GM18858 (cell line): ENCODE results near the gene TNNT2.

Source experiments
- ATAC-seq: cut with Tn5 transposase; IDR thresholded peaks from one replicate; pipeline ENCODE4 v1.9.1; 2021; ENCODE audit not compliant: unreplicated experiment

Gene TNNT2

DNA sequence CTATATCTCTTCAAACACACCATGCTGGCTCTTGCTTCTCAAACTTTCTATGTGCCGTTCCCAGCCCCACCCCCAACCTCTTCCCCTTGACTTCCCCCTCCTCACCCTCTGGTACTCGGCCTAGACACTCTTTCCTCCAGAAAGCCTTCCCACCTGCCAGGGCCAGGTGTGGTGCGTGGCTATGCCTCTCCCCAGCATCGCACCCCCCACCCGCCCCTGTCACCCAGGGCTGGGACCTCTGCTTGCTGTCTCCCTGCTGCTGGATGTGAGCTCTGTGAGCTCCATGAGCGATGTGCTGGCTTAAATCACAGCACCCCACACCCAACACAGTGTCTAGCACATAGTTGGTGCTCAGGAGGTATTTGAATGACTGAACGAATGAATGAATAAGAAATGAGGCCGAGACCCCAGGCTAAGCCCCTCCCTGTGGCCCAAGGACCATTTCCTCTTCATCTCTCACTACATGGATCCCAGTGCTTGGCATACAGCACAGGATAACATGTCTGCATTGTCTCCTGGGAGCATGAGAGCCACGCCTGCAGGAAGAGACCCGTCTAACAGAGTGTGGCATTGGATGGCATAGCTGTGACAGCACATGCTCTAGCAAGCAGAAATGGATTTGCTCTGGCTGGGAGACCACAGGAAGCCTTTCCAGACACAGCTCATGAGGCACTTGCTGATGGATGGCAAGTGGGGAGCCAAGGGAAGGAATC, 19.7 kb downstream of the TNNT2 start:
- no peak for ATAC-seq

DNA sequence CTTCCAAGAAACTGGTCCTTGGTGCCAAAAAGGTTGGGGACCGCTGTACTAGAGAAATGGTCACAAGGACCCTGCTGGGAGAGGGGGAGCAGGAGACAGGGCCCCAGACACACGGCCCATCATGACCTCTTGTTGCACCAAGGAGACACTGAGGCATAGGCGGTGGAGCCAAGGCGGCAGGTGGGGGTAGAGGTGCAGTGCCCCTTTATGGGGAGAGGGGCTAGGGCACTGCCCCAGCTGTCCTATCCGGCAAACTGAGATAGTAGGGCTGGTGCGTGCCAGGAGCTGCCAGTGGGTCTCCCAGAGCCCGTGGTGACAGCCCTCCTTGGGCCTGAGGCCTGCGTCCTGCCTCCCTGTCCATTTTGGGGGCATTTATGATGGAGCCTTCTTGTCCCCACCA, 20.3 kb downstream of the TNNT2 start:
- no peak for ATAC-seq

DNA sequence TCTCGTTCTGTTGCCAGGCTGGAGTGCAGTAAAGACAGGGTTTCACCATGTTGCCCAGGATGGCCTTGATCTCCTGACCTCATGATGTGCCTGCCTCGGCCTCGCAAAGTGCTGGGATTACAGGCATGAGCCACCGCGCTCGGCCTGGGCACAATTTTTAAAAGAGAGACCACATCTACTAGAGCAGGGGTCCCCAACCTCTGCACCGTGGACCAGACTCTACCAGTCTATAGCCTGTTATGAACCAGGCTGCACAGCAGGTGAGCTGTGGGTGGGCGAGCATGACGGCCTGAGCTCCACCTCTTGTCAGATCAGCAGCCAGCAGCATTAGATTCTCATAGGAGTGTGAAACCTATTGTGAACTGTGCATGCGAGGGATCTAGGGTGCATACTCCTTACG, 20.8 kb downstream of the TNNT2 start:
- no peak for ATAC-seq

DNA sequence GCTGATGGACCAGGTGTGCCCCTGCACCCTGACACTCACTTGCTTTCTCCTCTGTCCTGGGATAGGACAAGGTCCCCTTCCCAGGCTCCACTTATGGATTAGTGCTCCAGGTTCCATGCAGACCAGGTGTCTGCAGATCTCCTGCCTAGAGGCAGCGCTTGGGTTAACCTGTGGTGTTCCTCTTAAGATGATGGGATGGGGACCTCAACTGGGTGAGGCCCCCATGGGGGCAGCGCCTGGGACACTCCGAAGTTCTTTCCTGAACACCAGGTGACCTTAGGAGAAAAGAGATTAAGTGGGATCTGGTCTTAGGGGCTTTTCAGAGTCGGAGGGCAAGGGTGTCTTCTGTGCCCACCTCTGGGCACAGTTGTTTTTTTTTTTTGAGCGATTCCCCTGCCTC, 21.2 kb downstream of the TNNT2 start:
- no peak for ATAC-seq

DNA sequence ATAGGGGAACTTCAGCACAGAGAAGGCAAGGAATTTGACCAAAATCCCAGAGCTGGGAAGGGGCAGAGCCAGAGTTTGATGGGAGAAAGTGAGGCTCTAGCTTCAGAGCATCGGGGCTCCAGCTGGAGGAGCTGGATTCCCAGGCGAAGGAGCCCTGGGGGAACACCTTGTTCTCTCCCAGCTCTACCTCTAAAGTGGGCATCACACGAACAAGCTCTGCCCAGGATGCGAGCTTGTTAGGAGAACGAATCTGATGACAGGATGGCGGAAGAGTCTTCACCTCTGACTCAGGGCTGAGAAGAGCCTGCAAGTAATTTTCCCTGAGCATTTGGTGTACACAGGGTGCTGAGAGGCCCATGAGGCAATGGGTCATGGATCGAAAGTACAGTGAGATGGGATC, 22.0 kb downstream of the TNNT2 start:
- no peak for ATAC-seq

DNA sequence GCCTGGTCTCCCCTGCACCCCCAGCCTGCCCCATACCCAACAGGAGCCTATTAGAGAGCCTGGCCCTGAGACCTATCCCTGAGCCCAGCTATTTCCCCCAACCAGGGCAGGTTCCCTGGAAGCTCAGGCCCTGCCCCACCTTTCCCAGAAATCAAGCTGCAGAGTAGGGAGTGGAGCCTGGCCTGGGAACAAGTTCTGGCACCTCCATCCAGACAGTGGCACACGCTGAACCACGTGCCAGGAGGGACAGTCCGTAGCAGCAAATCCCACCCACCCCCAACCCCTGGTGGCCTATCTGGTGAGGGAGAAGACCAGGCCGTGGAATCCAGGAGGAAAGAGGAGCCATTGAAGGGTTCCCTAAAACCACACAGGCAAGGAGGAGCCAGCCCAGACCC, 22.6 kb downstream of the TNNT2 start:
- ATAC-seq: no peak

DNA sequence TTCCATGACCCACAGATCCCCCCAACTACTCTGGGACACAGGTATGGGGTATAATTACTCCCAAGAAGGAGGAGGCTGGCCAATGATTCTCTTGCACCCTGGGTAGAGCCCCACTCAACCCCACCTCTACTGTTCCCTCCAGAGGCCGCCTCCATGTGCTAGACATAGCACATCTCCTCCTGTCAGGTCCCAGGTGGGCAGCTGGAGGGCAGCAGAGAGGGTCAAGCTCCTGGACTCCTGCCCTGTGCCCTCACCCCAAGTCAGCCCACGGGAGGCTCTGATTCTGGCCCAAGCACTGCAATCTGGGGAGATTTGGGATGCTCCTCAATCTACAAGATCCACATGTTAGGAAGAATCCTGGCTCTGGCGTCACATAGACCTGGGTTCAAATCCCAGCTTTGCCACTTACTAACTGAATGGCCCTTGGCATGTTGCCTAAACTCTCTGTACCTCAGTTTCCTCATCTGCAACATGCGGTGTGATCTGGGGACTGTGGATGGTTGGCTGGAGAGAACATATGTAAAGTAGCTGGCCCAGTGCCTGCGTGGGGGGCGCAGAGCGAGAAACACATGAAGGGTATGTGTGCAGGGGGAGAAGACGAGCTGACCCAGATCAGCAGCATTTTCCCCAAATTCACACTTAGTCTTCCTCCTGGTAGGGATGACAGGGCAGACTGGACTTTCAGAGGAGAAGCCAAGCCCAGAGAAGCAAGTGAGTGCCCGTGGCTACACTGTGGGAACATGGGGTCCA, 23.2 kb downstream of the TNNT2 start:
- no peak for ATAC-seq

DNA sequence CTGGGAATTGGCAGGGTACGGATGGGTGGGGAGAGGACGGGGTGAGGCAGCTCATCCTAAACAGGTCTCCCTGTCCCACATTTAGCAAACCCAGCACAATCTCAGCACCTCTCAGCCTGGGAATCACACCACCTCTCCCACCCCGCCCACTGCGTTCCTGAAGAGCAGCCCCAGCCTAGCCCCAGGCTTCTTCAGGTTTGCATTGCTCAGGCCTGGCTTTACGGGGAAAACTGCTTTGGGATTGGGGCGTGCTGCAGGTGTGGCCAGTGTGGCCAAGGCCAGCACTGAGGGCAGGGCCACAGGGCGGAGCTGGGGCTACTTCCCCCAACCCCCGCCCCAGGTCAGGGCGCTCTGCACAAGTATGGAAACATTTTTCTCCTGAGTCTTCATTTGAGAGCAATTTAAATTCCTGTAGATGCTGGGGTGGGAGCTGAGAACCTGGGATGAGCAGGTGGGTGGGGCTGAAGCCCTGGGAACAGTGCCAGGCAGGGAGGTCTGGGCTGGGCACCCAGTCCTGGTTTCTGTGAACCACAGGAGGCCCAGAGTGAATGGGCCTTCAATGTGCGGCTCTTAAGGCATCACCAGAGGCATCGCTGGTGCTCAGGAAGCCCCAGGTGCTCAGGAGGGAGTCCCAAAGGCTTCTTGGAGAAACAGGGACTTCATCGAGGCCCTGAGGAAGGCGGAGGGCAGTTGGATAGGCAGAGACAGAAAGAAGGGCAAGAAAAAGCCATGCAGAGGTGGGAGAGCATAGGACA, 24.1 kb downstream of the TNNT2 start:
- ATAC-seq: no peak

DNA sequence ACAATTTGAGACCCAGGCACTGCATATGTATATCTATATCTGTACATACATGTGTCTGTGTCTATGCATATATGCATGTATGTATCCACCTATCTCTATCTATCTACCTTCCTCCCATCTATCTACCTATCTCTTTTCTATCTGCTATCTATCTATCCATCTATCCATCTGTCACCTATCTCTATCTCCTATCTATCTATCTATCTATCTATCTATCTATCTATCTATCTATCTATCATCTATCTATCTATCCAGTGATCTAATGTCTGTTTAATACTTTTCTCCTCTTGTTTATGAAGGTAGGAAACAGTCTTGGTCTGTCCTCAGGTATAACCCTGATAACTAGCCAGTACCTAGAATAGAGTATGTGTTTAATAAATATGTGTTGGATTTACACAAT, 25.9 kb downstream of the TNNT2 start:
- ATAC-seq: no peak

DNA sequence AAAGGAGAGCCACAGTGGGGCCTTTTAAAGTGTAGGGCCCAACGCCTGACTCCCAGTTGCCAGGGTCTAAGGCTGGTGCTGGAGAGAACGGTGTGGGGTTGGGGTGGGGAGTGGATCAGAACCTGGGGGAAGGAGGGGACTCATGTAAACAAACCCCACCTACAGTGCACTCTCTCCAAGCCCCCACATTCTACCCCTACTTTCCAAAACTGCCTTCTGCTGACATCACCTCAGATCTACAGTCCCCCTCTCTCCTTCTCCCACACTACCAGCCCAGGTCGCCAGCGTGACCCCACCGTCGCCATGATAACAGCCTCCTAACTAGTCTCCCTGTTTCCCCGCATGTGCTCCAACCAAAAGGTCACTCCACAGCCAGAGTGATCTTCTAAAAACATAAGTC, 26.6 kb downstream of the TNNT2 start:
- ATAC-seq: no peak

DNA sequence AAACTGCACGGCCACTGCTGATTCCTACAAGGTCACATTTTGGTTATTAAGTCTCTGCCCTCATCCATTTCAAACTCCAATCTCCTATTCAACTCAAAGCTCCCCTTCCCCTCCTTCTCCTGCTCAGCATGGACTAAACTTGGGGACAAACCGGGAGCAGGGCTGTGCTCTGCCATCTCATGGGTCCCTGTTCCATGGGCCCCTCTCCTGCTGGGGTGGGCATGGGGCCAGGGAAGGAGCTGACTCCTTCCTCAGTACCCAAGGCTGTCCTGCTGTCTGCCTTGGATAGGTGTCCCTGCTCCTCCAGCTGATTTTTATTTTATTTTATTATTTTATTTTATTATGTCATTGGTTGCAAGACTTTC, 27.1 kb downstream of the TNNT2 start:
- no peak for ATAC-seq

DNA sequence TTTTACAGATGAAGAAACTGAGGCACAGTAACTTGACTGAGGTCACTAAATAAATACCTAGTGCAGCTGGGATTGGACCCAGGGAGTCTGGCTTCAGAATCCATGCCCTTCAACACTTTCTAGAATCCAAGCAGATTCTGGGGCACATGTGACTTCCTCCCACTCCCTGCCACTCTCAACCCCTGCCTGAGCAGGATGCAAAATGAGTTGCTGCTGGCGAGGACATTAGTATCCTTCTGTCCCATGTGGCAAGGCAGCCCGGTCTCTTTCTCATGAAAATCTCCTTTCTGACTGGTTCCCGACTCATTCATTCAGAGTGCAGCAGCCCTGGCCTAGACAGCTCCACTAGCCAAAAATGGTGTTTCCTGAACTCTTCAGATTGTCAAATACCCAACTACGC, 28.4 kb downstream of the TNNT2 start:
- no peak for ATAC-seq

DNA sequence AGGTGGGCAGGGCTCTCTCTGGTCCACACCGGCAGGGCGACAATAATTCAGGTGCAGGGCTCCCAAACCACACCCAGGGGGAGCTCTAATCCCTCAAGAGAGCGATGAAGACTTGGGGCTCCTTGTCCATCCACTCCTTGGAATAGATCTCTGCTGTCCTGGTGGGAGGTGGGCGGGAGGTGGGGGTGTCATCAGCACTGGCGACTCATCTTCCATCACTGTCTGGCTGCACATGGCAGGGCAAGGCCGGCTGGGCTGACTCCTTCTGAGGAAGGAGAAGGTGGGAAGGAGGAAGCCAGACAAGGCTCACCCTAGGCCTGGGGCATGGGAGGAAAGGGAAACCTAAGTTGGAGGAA, 29.3 kb downstream of the TNNT2 start:
- ATAC-seq: no peak

DNA sequence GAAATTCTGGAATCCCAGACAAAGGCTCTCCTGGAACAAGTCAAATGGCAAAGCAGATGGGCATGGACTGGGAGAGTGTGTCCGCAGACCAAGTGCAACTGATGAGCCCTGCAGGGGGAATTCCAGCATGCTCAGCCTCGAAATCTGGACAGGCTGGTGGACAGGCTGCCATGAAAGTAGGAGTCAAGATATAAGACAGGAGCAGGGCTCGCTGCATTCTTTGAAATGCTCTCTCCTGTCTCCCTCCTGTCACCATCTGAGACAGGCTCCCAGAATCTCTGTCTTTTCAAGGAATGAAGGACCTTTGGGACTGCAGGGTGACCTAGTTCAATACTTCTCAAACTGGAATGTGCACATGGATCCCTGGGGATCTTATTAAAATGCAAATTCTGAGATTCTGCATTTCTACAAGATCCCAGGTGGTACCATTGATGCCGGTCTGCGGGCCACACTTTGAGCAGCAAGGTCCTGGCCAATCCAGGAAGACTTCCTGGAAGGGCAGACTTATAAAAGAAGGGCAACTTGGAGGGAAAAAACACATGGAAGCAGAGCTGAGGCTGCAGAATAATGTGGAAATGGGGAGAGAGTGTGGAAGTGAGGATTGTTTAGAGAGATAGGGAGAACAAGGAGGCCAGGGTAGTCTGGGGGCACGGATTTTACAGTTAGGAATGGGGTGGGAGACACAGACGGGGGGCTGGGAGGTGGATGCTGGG, 29.8 kb downstream of the TNNT2 start:
- no peak for ATAC-seq

DNA sequence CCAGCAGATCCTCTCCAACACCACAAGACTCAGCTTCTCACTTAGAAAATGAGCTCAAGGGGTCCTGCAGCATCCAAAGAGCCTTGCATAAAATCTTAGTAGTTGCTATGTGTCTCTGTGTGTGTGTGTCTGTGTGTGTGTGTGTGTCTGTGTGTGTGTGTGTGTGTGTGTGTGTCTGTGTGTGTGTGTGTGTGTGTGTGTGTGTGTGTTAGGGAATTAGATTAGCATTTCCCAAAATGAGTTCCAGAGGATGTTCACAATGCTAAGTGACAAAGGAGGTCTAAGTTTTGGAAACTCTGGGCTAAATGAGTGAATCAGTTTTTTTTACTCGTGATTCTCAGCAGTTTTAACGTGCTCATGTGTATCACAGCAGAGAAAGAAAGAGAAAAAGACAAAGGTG, 30.5 kb downstream of the TNNT2 start:
- ATAC-seq: no peak

DNA sequence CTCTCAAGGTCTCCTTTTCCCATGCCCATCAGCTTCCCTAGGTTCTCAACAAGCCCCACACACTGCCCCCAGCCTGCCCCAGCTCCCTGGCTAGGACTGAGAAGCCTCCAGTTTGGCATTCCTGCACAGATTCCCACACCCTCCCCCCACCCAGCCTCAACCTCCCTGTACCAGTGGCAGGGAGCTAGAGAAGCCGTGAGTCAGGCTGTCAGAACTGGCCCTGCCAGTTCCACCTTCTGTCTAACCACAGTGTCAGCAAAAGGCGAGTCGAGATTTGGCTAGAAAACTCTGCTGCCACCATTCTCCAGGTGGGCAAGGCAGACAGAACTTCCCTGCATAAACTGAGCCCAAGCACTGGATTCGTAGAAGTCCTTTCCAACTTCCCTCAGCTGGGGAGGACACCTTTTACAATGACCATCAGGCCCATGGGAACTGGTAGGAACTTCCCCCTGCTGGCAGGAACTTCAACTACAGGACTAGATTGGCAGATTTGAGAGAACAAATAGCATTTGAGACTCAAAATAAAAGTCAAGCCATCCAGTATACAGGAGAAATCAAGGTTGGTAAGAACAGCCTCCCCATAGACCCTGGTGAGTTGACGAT, 31.0 kb downstream of the TNNT2 start:
- no peak for ATAC-seq

DNA sequence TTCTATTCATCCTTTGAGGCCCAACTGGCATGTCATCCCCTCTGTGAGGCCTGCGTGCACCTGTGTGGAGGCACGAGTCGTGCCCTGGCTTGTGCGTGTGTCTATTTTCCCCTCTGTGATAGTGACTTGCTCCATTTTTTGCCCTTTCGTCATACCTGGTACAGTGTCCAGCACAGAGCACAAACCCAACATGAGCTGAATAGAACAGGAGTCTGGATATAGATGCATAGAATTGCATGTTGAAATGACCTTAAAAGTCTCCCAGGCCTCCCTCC, 32.5 kb downstream of the TNNT2 start:
- ATAC-seq: no peak

DNA sequence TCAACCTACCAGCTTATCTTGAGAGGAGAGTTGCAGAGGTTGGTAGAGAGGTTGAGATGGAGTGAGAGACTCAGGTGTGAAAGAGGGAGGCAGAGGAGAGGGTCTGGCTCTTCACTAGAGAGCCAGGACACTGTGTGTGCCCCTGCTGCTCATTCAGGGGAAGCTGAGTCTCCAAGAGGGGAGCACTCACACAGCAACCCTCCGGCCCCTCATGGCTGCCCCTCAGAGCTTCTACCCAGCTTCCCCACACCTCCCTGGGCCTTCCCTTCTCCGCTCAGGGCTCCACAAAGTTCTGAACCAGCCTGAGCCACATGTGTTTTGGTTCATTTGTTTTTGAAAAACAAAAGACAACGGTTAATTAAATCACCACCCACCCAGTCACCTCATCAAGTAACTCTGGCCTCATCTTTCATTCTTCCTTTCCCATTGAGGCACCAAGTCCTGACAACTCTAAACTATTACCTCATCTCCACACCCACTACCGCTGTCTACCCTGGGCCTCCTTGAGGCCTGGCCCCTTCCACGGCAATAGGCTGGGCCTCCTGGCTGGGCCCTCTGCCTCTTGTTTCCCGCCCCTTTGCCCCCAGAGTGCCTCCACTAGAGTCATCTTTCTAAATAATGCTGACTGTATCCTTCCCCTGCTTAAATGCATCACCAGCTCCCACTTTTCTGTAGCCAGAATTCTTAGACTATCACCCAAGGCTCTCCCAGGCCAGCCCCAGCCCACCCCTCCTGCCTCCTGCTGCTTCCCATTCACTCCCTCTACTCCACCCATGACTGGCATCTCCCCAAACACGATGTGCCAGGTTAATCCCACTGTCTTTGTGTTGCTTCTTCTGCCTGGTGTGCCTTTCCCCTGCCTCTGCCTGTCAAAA, 33.0 kb downstream of the TNNT2 start:
- ATAC-seq: no peak

DNA sequence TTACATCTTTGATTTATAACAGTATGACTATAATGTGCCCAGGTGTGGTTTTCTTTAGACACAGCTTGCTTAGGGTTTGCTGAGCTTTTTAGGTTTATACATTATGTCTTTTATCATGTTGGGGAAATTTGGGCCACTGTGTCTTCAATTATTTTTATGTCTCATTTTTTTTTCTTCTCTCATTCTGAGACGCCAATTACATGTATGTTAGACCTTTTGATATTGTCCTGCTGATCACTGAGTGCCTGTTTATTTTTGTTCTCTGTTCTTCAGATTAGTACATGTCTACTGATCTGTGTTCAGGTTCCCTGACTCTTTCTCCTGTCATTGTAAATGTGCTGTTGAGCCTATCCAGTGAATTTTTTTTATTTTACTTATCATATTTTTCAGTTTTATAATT, 36.1 kb downstream of the TNNT2 start:
- ATAC-seq: no peak

DNA sequence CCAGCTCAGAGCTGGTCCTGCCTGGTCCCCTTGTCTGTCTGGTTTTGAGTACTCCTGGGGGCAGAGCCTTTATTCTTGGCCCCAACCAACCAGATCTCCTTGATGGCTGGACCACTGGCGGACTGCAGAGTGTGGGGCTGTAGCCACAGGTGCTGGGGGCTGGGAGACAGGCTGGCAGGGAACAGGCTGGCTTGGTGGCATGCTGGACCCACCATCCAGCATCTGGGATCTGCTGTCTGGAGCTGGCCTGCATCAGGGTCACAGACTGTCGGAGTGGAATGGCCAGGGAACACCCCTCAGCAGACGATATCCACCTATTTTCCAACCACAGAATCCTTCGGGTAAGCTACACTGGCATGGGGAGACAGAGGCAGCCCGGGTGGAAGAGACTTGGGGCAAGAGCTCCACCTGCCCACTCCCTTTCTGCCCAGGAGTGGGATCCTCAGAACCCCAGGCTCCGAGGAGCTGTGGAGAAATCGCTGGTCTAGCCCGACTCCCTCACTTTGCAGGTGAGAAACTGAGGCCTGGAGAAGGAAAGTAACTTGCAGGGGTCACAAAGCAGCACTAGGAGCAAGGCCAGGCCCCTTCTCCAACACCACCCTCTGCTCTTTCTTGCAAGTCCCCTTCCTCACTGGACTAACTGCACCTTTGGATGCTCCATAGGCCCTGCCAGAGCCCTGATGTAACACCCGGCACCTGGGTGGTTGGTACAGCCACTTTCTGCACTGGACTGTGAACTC, 40.6 kb downstream of the TNNT2 start:
- ATAC-seq: no peak
